Measurements from ENCODE around the gene ASPRV1.

ASPRV1 gene

DNA sequence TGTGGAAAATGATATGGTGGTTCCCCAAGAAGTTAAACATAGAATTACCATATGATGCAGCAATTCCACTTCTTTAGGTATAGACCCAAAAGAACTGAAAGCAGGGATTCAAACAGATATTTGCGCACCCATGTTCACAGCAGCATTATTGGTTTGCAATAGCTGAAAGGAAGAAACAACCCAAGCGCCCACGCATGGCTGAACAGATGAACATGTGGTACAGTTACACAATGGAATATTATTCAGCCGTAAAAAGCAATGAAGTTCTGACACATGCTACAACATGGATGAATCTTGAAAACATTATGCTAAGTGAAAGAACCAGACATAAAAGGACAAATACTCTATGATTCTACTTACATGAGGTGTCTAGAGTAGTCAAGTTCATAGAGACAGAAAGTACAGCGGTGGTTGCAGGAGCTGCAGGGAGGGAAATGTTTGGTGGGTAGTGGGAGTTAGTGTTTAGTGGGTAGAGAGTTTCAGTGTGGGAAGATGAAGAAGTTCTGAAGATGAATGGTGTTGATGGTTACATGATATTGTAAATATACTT is 26.7 kb upstream of the ASPRV1 start:
- no peak for DNase-seq

GRCh38 chr2:69986691-69987090 is 25.3 kb upstream of the ASPRV1 start:
- no peak for DNase-seq

DNA sequence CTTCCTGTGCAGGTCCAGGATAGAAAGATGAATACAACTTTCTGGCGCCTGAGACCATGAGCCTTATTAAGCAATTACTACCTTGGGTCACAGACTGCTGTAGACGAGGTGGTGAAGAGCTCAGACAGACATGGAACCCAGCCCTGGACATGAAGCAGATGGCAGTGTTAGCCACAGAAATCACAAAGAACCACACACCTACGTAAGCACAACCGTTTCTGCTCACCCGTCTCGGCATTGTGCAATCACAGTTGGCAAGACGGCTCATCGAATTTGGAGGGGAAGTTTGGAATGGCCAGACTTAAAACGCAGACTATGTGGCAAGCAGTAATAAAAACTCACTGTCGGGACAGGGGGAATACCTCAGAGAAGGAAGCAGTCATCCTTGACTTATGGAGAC is 24.3 kb upstream of the ASPRV1 start:
- no peak for DNase-seq

GRCh38 chr2:69985216-69985615 is 23.8 kb upstream of the ASPRV1 start:
- no peak for DNase-seq

GRCh38 chr2:69983392-69983966 is 22.0 kb upstream of the ASPRV1 start:
- DNase-seq = no peak

- DNase-seq = no peak
Observed at GRCh38 chr2:69979902-69980807, 18.7 kb upstream of the ASPRV1 start.

- DNase-seq = no peak
Observed at GRCh38 chr2:69977906-69978482, 16.6 kb upstream of the ASPRV1 start.

DNA sequence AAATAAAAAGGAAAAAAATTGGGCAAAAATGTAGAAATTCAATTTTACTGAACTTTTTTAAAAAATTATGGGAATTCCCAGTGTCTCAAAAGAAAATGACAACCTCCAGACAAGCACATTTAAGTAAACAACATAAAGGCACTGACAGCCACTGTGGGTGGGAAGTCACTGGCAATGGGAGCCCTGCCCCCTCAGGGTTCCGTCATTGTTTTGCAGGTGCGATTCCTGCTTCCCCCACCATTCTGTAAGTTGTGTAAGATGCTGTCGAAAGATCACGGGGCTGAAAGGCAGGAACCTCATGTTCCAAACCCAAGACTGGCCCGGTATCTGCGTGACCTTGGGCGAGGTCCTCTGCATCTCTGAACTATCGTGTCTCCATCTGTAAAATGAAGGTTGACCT is 15.8 kb upstream of the ASPRV1 start:
- no peak for DNase-seq

DNA sequence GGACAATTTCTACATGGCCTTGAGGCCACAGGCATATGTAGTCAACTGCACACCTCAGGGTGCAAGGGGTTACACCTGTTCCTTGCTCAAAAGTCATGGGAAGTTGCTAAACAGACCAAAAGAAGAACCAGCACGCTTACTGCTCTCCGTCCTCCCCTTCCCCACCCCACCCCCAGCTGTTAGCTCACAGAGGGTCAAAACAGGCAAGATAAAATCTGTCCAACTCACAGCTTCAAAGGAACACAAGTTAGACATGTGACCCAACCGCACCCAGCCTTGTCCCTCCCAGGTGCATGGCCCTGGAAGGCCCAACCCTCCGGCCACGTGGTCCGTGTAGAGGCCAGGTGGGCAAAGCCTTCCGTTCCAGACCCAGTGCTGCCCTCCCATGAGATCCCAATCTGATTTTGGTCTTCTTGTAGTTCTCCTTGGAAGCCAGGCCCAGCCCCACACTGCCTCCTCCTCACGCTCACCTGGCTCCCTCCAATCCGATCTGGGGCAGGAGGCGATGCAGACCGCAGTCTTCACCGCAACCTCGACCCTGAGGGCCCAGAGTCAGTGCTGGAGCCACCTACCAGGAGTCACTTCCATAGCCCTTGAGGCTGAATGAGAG is 14.5 kb upstream of the ASPRV1 start:
- no peak for DNase-seq

DNA sequence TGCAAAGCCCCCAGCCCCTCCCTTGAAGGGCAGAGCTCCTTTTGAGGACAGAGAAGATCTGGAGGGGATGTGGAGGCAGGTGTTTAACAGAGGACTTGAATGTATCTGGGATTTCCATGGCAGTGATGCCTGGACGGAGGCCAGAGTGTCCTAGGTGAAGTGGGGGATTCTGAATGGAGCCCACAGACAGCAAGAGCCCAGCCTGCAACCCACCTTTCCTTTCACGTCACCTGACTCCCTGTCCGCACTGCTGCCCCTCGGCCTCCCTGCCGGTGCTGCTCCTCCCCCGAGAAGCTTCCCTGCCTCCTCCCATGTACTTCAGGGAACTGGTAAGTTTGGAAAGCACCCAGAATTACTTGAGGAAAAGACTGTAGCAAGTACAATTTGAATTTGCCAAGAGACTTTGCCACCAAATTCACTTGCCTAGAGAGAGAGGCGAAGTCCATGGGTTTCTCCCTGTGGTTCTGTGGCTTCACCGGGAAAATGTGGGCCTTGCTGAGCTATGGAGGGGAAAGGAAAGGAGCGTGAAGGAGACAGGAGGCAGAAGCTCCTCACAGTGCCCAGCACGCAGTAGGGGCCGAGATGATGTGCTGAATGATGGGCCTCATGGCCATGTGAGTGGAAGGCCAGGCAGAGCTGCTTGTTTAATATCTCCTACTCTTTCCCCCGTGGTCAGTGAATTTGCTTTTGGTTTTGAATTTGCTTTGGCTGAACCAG is 13.9 kb upstream of the ASPRV1 start:
- no peak for DNase-seq

DNA sequence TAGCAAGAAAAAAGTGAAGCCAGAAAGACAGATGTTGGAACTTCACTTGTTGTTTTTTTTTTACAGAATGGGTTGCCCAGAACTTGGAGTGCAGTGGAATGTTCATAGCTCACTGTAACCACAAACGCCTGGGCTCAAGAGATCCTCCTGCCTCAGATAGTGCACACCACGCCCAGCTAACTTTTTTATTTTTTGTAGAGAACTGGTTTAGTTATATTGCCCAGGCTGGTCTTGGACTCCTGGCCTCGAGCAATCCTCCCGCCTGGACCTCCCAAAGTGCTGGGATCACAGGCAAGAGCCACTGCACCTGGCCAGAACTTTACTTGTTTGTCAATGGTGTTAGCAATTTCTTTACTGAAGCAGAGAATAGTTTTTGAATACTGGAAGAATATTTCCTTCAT is 11.9 kb upstream of the ASPRV1 start:
- no peak for DNase-seq

DNA sequence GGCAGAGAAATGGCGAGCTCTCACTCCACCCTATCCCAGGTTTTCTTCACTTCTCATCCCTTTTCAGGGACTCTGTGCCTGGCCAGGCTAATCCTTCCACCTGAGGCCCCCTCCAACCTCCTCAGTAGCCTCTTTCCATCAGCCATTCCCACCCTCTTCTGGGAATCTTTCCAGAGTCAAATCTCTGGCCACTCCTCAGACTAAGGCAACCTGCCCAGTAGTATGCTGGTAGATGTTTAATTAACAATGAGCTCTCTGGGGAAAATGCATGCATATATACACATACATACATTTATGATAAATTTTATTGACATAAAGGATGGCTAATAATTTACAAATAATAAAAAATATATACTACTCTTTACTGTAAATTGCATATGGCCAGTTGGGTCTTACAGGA is 11.4 kb upstream of the ASPRV1 start:
- DNase-seq = no peak

GRCh38 chr2:69969991-69970390 is 8.6 kb upstream of the ASPRV1 start:
- no peak for DNase-seq

DNA sequence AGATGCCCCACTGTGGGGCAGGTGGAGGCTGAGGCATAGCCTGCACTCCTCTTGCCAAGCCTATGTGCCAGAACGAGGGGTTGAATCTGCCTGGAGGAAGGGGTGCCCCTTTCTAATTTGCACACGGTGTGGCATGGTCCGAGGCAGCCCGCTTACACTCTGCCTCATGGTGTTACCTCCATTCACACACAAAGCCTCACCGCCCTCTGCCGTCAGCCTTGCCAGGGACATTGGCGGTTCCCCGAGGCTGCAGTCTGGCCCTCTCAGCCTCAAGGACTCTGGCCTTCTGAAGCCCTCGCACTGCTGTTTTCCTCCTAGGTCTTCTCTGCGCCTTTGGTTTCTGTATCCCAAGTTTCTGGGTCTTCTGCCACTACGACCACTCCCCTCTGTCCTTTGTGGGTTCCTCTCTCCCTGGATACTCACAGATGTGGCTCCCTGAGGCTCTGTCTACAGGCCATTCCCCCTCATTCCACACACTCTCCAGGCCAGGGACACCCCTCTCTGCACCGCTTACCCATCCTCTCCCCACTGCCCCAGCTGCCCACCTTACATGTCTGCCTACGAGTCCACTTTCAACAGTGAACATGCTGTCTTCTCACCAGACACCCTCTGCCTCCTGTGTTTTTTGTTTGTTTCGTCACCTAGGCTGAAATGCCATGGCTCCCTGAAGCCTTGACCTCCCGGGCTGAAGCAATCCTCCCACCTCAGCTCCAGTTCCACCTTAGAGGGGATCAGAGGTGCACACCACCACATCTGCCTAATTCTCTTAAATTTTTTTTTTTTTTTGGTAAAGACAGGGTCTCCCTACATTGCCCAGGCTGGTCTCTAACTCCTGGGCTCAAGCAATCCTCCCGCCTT is 7.9 kb upstream of the ASPRV1 start:
- no peak for DNase-seq

- no peak for DNase-seq
Observed at GRCh38 chr2:69968609-69969008, 7.2 kb upstream of the ASPRV1 start.

- DNase-seq = no peak
Observed at GRCh38 chr2:69966496-69966895, 5.1 kb upstream of the ASPRV1 start.

DNA sequence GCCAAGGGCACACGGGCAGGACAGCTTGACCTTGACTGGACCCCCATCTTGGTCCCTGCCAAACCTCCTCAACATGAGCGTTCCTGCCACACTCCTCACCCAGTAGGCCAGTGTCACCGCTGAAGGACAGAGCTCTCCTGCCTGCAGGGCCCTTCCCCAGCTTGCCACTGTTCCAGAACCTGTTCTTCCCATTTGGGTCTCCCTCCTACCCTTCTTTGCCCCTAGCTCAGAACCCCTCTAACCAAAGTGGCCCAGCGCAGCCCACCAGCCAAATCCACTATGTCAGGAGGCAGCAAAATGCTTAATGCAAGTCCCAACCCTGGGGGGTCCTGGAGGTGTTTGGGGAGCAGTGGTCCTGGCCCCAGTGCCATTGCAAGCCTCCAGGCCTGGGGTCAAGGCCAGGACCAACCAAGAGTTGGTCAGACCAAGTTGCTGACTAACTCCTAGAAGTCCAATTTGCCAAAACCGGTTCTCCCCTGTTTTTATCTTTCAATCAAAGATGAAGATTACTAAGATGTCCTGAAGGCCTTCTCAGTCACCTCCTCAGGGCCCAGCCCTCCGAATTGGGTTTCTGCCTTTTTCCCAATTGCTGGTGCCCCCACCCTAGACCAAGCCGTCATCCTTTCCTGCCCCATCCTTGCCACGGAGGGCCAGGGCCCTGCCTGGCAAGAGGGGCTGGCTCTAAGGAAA is 4.5 kb upstream of the ASPRV1 start:
- DNase-seq = no peak

- DNase-seq = no peak
Observed at GRCh38 chr2:69964353-69964841, 3.0 kb upstream of the ASPRV1 start.

DNA sequence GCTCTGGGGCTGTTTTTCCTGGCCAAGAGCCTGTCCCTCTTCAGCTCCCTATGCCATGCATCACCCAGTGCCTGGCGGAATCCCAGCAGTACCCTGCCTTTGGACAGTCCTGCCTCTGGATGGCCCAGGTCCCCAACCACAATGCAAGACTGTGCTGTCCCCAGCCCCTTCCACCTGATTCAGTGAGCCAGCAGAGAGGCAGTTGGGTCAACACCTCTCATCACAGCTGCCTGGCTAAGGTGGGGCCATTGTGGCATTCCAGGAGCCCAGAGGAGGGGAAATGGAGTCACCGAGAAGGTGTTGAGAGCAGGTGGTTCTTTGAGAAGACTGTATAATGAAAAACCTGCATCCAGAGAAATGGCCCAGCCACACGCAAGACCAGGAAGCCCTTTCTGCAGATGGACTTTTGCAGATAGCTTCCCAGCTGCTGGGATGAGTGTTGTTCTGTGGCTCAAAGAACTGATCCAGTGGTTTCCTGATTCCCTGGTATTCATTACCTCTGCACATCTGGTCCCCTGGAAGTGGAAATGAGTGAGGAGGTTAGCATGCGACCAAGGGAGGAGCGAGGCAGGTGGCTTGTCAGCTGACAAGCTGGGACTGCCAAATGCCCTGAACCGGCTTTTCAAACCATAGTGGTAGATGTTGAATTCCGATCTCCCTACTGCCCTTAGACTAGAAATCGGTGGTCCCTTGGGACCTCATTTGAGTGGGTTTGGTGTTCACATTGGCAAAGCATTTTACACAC is 1.7 kb upstream of the ASPRV1 start:
- DNase-seq = no peak

DNA sequence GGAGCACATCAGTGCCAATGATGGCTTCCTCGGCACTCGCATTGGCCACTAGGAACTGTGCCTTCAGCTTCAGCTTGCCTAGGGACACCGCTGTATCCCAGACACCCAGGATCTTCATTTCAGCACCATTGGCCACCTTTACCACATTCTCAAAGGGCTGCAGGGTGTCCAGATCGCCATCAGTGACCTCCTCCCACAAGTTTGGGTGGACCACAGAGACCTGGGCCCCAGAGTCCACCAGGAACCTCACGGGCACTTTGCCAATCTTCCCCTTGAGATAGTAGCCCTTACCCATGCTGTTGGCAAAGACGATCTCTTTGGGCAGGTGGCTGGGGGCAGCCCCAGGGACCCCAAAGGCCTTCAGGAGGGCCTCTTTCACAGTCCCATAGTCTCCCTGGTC is 610 bp downstream of the ASPRV1 start:
- no peak for DNase-seq
